Mucosa of descending colon (tissue), 3 donors: ENCODE measurements around the gene KLK2. TPM values are rescaled to one million over a fixed set of nuclear protein-coding genes. Genes with fewer than 3 reads are reported as not detected.

Experiments used
- ATAC-seq: fragments of 200-7000 bp; cut with Tn5 transposase; one replicate; pipeline ENCODE4 v1.9.1; 2020; ENCODE audit warnings: mild to moderate bottlenecking, moderate library complexity
- DNase-seq, 3 donors: peaks; one replicate each; pipeline ENCODE4 v3.0.0-alpha.2; 2020
- H3K36me3 ChIP-seq: fragments of 200-600 bp; one replicate; pipeline ENCODE4 v1.8.0; 2021; ENCODE audit warnings: low read depth, mild to moderate bottlenecking
- H3K4me1 ChIP-seq: fragments of 200-600 bp; one replicate; pipeline ENCODE4 v1.8.0; 2021; ENCODE audit warnings: low read depth, mild to moderate bottlenecking
- H3K4me3 ChIP-seq: fragments of 200-600 bp; one replicate; pipeline ENCODE4 v1.8.0; 2021; ENCODE audit warnings: mild to moderate bottlenecking
- H3K9me3 ChIP-seq: fragments of 200-600 bp; one replicate; pipeline ENCODE4 v1.8.0; 2021; ENCODE audit warnings: mild to moderate bottlenecking
- CTCF ChIP-seq: fragments of 200-600 bp; IDR thresholded peaks from one replicate; pipeline ENCODE4 v1.8.0; 2022; ENCODE audit warnings: antibody characterized with exemption, mild to moderate bottlenecking
- intact Hi-C, 2 donors: fragments of 100-400 bp; cut with DNase I in 1 of 2; cut with micrococcal nuclease in 1 of 2; formaldehyde crosslinking; loops; one replicate each; pipeline versions ENCODE4 v1.11.0 to v1.11.1; 2022; cut with DNase I, micrococcal nuclease
- long read RNA-seq, 2 donors: library from polyadenylated mRNA; unstranded; transcript quantifications; one replicate each; pipeline ENCODE4 v2.0.0, GENCODE V29; 2019 to 2021
- total RNA-seq, 3 donors: library from RNA; stranded (reverse); fragmentation: NEBNext Ultra II Directional in 2 of 3; extraction: Animal tissue kit (Norgen Biotek cat#: 25700) in 2 of 3; gene quantifications; one replicate each; pipeline versions ENCODE4 v1.2.1 to v1.2.4, GENCODE V29; 2021 to 2023
- donor health status: DM: no; HTN: no; CAD: no; lungs with moderate emphysema.
- donor health status: DM: no; HTN: no; CAD: no.
- donor health status: DM: no; HTN: yes; CAD: no.

The KLK2 gene
- total RNA-seq: under 1 TPM in 1 of 3 donors, not detected in 2; 0.43 TPM
- long read RNA-seq, donor 1: 0 reads
- long read RNA-seq, donor 2: 0 reads

- no peak for ATAC-seq
- DNase-seq: no peak
- Histone ChIP-seq H3K4me3 (no peak within 1 kb of the TSS), H3K4me1 (peaks cover 15% of the 10 kb centered on the region), H3K9me3 (no peaks in the 10 kb centered on the region), H3K36me3 (no peaks in the 10 kb centered on the region)
- intact Hi-C loops: no loop called here
- TF ChIP-seq CTCF: no peak
Observed at GRCh38 chr19:50873056-50873455, at the start of gene KLK2. TSS of gene KLK2 (plus strand) at chr19:50873439. CDS start at chr19:50873474, 35 bp downstream.

GRCh38 chr19:50826492-50827240 lies 46.6 kb upstream of the KLK2 start:
- no peak for TF ChIP-seq CTCF
- H3K4me3 ChIP-seq: no peak overlapping the region
- ATAC-seq: no peak
- peaks cover 8% of the 10 kb centered on the region for H3K4me1 ChIP-seq
- H3K36me3 ChIP-seq: no peaks in the 10 kb centered on the region
- no peaks in the 10 kb centered on the region for H3K9me3 ChIP-seq
- no peak for DNase-seq
- intact Hi-C loops: no loop called here

GRCh38 chr19:50827476-50827875 lies 45.8 kb upstream of the KLK2 start:
- no peaks in the 10 kb centered on the region for H3K36me3 ChIP-seq
- intact Hi-C loops: no loop called here
- H3K4me1 ChIP-seq: peaks cover 5% of the 10 kb centered on the region
- ATAC-seq (no peak), DNase-seq (no peak)
- H3K9me3 ChIP-seq: no peaks in the 10 kb centered on the region
- no peak overlapping the region for H3K4me3 ChIP-seq
- TF ChIP-seq CTCF: no peak

- H3K9me3 ChIP-seq: no peaks in the 10 kb centered on the region
- ATAC-seq (peak; percentile 24), DNase-seq (no peak)
- no peak overlapping the region for H3K4me3 ChIP-seq
- H3K4me1 ChIP-seq: no peaks in the 10 kb centered on the region
- intact Hi-C loops: no loop called here
- no peak for TF ChIP-seq CTCF
- H3K36me3 ChIP-seq: no peaks in the 10 kb centered on the region
Observed at GRCh38 chr19:50829801-50830200, 43.4 kb upstream of the KLK2 start.

- intact Hi-C loops: no loop called here
- H3K9me3 ChIP-seq: no peaks in the 10 kb centered on the region
- TF ChIP-seq CTCF: no peak
- peak; percentile 78 for ATAC-seq
- H3K4me3 ChIP-seq: no peak overlapping the region
- peaks cover 5% of the 10 kb centered on the region for H3K4me1 ChIP-seq
- DNase-seq: peak in 1 of 3 donors; percentile 39
- no peaks in the 10 kb centered on the region for H3K36me3 ChIP-seq
Observed at GRCh38 chr19:50830266-50831025, 42.8 kb upstream of the KLK2 start.
